Endothelial cell of umbilical vein (primary cell): Measurements from ENCODE around the gene IGFBP2.

Experiments used
- FOS ChIP-seq: IDR thresholded peaks from 2 replicates; pipeline ENCODE4 v1.6.1; 2011; ENCODE audit warnings: mild to moderate bottlenecking, low read length, moderate library complexity, borderline replicate concordance; ENCODE audit not compliant: insufficient read depth
- POLR2A ChIP-seq: IDR thresholded peaks from 2 replicates; pipeline ENCODE4 v1.6.1; 2012; ENCODE audit warnings: low read depth, mild to moderate bottlenecking, control low read depth, low read length
- POLR2AphosphoS5 ChIP-seq: IDR thresholded peaks from 2 replicates; pipeline ENCODE4 v1.6.1; 2012; ENCODE audit warnings: low read depth, mild to moderate bottlenecking, control low read depth, low read length, moderate library complexity; ENCODE audit not compliant: insufficient read depth

DNA sequence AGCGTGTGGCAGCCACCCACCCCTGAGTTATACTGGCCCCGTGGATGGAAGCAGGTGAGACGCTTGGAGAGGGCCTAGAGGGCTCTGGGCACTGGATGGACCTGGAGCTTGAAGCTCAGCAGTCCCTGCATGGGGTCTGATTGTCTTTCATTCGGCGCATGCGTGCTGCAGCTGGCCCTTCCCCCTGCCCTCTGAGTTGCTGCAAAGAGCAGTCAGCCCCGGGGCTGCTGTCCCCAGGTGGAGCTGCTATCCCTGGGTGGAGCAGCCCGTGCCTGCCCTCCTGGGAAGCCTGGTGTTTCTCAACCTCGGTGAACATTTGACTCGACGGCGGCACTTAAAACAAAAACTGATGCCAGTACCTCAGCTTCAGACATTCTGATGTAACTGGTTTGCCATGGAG is 32.5 kb downstream of the IGFBP2 start:
- no peak for TF ChIP-seq FOS
- TF ChIP-seq POLR2A: no peak
- no peak for TF ChIP-seq POLR2AphosphoS5
